Mammary epithelial cell (primary cell): Measurements from ENCODE around the gene LRRC17.

Experiments
- CTCF ChIP-seq, 2 donors: IDR thresholded peaks in 1 of 2; conservative IDR thresholded peaks in 1 of 2; 2 replicates each; pipeline ENCODE4 v1.5.1; 2011 to 2012; ENCODE audit warnings: inconsistent platforms in 2 of 2, low read length in 2 of 2, mild to moderate bottlenecking in 2 of 2, control low read depth in 1 of 2, low read depth in 1 of 2; ENCODE audit not compliant: insufficient read depth in 1 of 2; ENCODE audit errors: extremely low read depth in 1 of 2
- EZH2 ChIP-seq: IDR thresholded peaks from 2 replicates; pipeline ENCODE4 v1.6.1; 2012; ENCODE audit warnings: low read length, inconsistent platforms, borderline replicate concordance

DNA sequence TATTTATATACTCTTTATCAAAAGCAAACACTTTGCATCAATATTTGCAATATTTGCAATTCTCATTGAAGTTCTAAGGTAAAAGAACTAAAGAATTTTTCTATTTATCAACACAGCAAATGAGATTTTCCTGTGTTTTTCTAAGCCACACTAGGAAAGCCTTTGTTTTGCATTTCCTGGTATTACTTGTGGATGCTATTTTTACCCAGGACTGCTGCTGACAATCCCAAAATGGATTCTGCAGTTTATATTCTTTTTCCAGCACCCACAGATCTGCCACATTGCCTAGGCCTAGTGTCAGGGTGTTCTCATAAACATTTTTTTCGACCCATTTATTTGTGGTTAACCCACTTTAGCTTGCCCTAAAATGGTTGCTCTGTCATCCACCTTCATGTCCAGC is 25.9 kb downstream of the LRRC17 start:
- TF ChIP-seq CTCF (conservative IDR thresholded peaks at IDR 0.05 in 1 of 2, IDR thresholded peaks at IDR 0.05 in 1 of 2; ENCODE audit: extremely low read depth in 1 of 2, insufficient read depth in 1 of 2, low read depth in 1 of 2, low read length in 2 of 2) (no peak), EZH2 (no peak)
